Measurements from ENCODE around the gene M1AP.

The M1AP gene

DNA sequence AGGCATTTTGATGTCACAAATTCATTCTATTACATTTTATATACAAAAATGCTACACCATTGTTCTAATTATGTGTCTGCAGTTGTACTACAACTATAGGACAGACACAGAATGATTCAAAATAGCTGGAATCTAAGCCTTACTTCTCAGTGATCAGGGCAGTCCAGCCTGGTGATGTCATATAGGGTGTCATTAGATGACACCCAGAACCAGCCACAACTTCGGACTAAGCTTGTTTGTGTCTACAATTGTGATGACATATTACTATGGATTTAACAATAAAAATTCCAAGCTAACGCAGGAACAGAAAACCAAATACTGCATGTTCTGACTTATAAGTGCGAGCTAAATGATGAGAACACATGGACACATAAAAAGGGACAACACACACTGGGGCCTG lies 31.0 kb downstream of the M1AP start:
- Histone ChIP-seq H2BK15ac (ENCODE audit: low read depth, poor library complexity, severe bottlenecking) (no peak overlapping the region), H3K23ac (ENCODE audit: low read length in 2 of 2) (no peak overlapping the region), H3K9me3 (ENCODE audit: control insufficient read depth, low read length) (no peaks in the 10 kb centered on the region), H3K4me2 (ENCODE audit: low read length, poor library complexity, severe bottlenecking) (no peak overlapping the region), H3K79me1 (replicated peaks; ENCODE audit: low read length, poor library complexity, severe bottlenecking) (no peaks in the 10 kb centered on the region), H3K36me3 (ENCODE audit: control insufficient read depth in 1 of 2, insufficient read depth in 2 of 2, low read depth in 1 of 2, low read length in 2 of 2) (no peaks in the 10 kb centered on the region), H3K27ac (ENCODE audit: low read length, poor library complexity, severe bottlenecking) (no peak overlapping the region), H2AFZ (ENCODE audit: low read depth, low read length) (no peak overlapping the region), H2BK120ac (ENCODE audit: low read depth, low read length) (no peak overlapping the region), H2AK5ac (ENCODE audit: low read length, severe bottlenecking) (no peak overlapping the region), H3K18ac (ENCODE audit: low read depth in 1 of 2, low read length in 2 of 2) (no peak overlapping the region), H3K27me3 (ENCODE audit: control insufficient read depth in 1 of 2, insufficient read depth in 1 of 2, low read length in 2 of 2) (peaks cover 33 to 50% of the 10 kb centered on the region in 2 experiments), H3K4me3 (ENCODE audit: insufficient read depth in 1 of 2, low read depth in 1 of 2, low read length in 2 of 2) (no peak overlapping the region), H4K8ac (ENCODE audit: low read length) (no peak overlapping the region), H2BK5ac (ENCODE audit: low read depth, low read length, poor library complexity, severe bottlenecking) (no peak overlapping the region), H3K9ac (ENCODE audit: low read length) (no peak overlapping the region), H3K4me1 (ENCODE audit: control insufficient read depth, insufficient read depth, low read depth, low read length) (no peaks in the 10 kb centered on the region), H3K14ac (ENCODE audit: low read length in 2 of 2) (no peak overlapping the region), H4K91ac (ENCODE audit: low read length) (no peak overlapping the region), H3K4ac (ENCODE audit: low read depth in 1 of 2, low read length in 2 of 2) (no peak overlapping the region), H2BK12ac (ENCODE audit: low read length in 2 of 2) (no peak overlapping the region)
- 68% methylated on average over 3 of the region's 3 CpGs for WGBS
- no peak for DNase-seq

GRCh38 chr2:74606927-74607326 lies 41.2 kb downstream of the M1AP start:
- no peak for DNase-seq

DNA sequence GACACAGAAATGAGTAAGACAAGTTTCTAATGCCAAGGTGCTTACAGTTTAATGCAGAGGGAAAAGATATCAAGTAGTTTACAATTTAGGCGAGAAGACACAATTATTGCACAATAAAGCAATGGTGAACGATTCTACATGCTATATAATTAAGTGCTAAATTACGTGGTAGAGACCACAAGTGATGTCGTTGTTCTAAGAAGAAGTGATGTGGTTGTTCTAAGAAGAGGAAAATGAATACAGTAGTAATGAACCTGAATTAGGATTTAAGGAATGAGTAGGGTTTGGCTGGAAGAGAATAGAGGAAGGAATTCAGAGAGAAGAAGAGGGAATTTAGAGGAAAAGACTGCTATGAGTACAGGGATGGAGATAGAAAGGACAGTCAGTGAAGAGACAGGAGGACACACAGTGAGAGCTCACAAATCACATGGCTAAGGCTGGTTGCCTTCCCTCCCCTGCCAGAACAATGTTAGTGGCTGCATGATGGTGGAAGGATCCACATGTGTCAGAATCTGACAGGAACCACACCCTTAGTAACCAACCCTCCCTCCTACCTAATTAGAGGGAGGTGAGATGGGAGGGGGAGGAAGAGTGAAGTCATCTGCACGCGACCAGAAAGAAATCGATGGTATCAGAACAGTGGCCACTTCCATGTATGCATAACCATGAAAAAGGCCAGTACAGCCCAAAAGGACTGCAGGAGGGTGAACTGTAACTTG lies 44.7 kb downstream of the M1AP start:
- Histone ChIP-seq H3K79me1 (replicated peaks; ENCODE audit: low read length, poor library complexity, severe bottlenecking) (no peaks in the 10 kb centered on the region), H3K36me3 (ENCODE audit: control insufficient read depth in 1 of 2, insufficient read depth in 2 of 2, low read depth in 1 of 2, low read length in 2 of 2) (no peaks in the 10 kb centered on the region), H3K14ac (ENCODE audit: low read length in 2 of 2) (peak overlapping the region in 1 of 2 experiments; percentile 18), H3K4me3 (ENCODE audit: insufficient read depth in 1 of 2, low read depth in 1 of 2, low read length in 2 of 2) (no peak overlapping the region), H3K27ac (ENCODE audit: low read length, poor library complexity, severe bottlenecking) (no peak overlapping the region), H4K8ac (ENCODE audit: low read length) (no peak overlapping the region), H3K4me2 (ENCODE audit: low read length, poor library complexity, severe bottlenecking) (no peak overlapping the region), H3K18ac (ENCODE audit: low read depth in 1 of 2, low read length in 2 of 2) (peak overlapping the region in 1 of 2 experiments; percentile 2), H2BK120ac (ENCODE audit: low read depth, low read length) (no peak overlapping the region), H2BK12ac (ENCODE audit: low read length in 2 of 2) (no peak overlapping the region), H2AK5ac (ENCODE audit: low read length, severe bottlenecking) (no peak overlapping the region), H3K9ac (ENCODE audit: low read length) (no peak overlapping the region), H4K91ac (ENCODE audit: low read length) (no peak overlapping the region), H2BK5ac (ENCODE audit: low read depth, low read length, poor library complexity, severe bottlenecking) (no peak overlapping the region), H2AFZ (ENCODE audit: low read depth, low read length) (no peak overlapping the region), H2BK15ac (ENCODE audit: low read depth, poor library complexity, severe bottlenecking) (no peak overlapping the region), H3K23ac (ENCODE audit: low read length in 2 of 2) (no peak overlapping the region), H3K4me1 (ENCODE audit: control insufficient read depth, insufficient read depth, low read depth, low read length) (no peaks in the 10 kb centered on the region), H3K4ac (ENCODE audit: low read depth in 1 of 2, low read length in 2 of 2) (no peak overlapping the region), H3K9me3 (ENCODE audit: control insufficient read depth, low read length) (peaks cover 5% of the 10 kb centered on the region), H3K27me3 (ENCODE audit: control insufficient read depth in 1 of 2, insufficient read depth in 1 of 2, low read length in 2 of 2) (peaks cover 18 to 38% of the 10 kb centered on the region in 2 experiments)
- WGBS, result 81% methylated on average over 4 of the region's 7 CpGs
- no peak for DNase-seq

More at GRCh38 chr2:74606927-74607326, 41.2 kb downstream of the M1AP start:
- Histone ChIP-seq H3K27ac (ENCODE audit: low read length, poor library complexity, severe bottlenecking) (no peak overlapping the region), H3K23ac (ENCODE audit: low read length in 2 of 2) (no peak overlapping the region), H3K4me3 (ENCODE audit: insufficient read depth in 1 of 2, low read depth in 1 of 2, low read length in 2 of 2) (no peak overlapping the region), H2BK12ac (ENCODE audit: low read length in 2 of 2) (no peak overlapping the region), H2BK15ac (ENCODE audit: low read depth, poor library complexity, severe bottlenecking) (no peak overlapping the region), H2AK5ac (ENCODE audit: low read length, severe bottlenecking) (no peak overlapping the region), H3K9me3 (ENCODE audit: control insufficient read depth, low read length) (peaks cover 13% of the 10 kb centered on the region), H3K4me2 (ENCODE audit: low read length, poor library complexity, severe bottlenecking) (no peak overlapping the region), H4K91ac (ENCODE audit: low read length) (no peak overlapping the region), H3K27me3 (ENCODE audit: control insufficient read depth in 1 of 2, insufficient read depth in 1 of 2, low read length in 2 of 2) (peaks cover 18 to 43% of the 10 kb centered on the region in 2 experiments), H2BK5ac (ENCODE audit: low read depth, low read length, poor library complexity, severe bottlenecking) (no peak overlapping the region), H2AFZ (ENCODE audit: low read depth, low read length) (no peak overlapping the region), H4K8ac (ENCODE audit: low read length) (no peak overlapping the region), H3K36me3 (ENCODE audit: control insufficient read depth in 1 of 2, insufficient read depth in 2 of 2, low read depth in 1 of 2, low read length in 2 of 2) (no peaks in the 10 kb centered on the region), H3K14ac (ENCODE audit: low read length in 2 of 2) (no peak overlapping the region), H3K4ac (ENCODE audit: low read depth in 1 of 2, low read length in 2 of 2) (no peak overlapping the region), H3K9ac (ENCODE audit: low read length) (no peak overlapping the region), H3K4me1 (ENCODE audit: control insufficient read depth, insufficient read depth, low read depth, low read length) (no peaks in the 10 kb centered on the region), H3K18ac (ENCODE audit: low read depth in 1 of 2, low read length in 2 of 2) (no peak overlapping the region), H2BK120ac (ENCODE audit: low read depth, low read length) (no peak overlapping the region), H3K79me1 (replicated peaks; ENCODE audit: low read length, poor library complexity, severe bottlenecking) (no peaks in the 10 kb centered on the region)
- 89% methylated on average over 5 of the region's 5 CpGs for WGBS

GRCh38 chr2:74602586-74603281 lies 45.4 kb downstream of the M1AP start:
- Histone ChIP-seq H3K18ac (ENCODE audit: low read depth in 1 of 2, low read length in 2 of 2) (no peak overlapping the region), H2AK5ac (ENCODE audit: low read length, severe bottlenecking) (no peak overlapping the region), H3K4ac (ENCODE audit: low read depth in 1 of 2, low read length in 2 of 2) (no peak overlapping the region), H2AFZ (ENCODE audit: low read depth, low read length) (no peak overlapping the region), H2BK5ac (ENCODE audit: low read depth, low read length, poor library complexity, severe bottlenecking) (no peak overlapping the region), H3K4me2 (ENCODE audit: low read length, poor library complexity, severe bottlenecking) (no peak overlapping the region), H3K23ac (ENCODE audit: low read length in 2 of 2) (no peak overlapping the region), H2BK12ac (ENCODE audit: low read length in 2 of 2) (no peak overlapping the region), H3K9me3 (ENCODE audit: control insufficient read depth, low read length) (no peaks in the 10 kb centered on the region), H2BK120ac (ENCODE audit: low read depth, low read length) (no peak overlapping the region), H3K79me1 (replicated peaks; ENCODE audit: low read length, poor library complexity, severe bottlenecking) (no peaks in the 10 kb centered on the region), H2BK15ac (ENCODE audit: low read depth, poor library complexity, severe bottlenecking) (no peak overlapping the region), H4K8ac (ENCODE audit: low read length) (no peak overlapping the region), H3K4me1 (ENCODE audit: control insufficient read depth, insufficient read depth, low read depth, low read length) (no peaks in the 10 kb centered on the region), H3K27ac (ENCODE audit: low read length, poor library complexity, severe bottlenecking) (no peak overlapping the region), H3K4me3 (ENCODE audit: insufficient read depth in 1 of 2, low read depth in 1 of 2, low read length in 2 of 2) (no peak overlapping the region), H3K27me3 (ENCODE audit: control insufficient read depth in 1 of 2, insufficient read depth in 1 of 2, low read length in 2 of 2) (peaks cover 18 to 34% of the 10 kb centered on the region in 2 experiments), H3K36me3 (ENCODE audit: control insufficient read depth in 1 of 2, insufficient read depth in 2 of 2, low read depth in 1 of 2, low read length in 2 of 2) (no peaks in the 10 kb centered on the region), H4K91ac (ENCODE audit: low read length) (no peak overlapping the region), H3K9ac (ENCODE audit: low read length) (no peak overlapping the region), H3K14ac (ENCODE audit: low read length in 2 of 2) (no peak overlapping the region)
- DNase-seq, result peak; percentile 57
- WGBS, result 0% methylated on average over 1 of the region's 1 CpG
